Osteocyte (in vitro differentiated cells): ENCODE measurements around the gene SNX7. TPM values are rescaled to one million over a fixed set of nuclear protein-coding genes. Genes with fewer than 3 reads are reported as not detected.

Experiments
- DNase-seq: peaks from one replicate; pipeline ENCODE4 v3.0.0; 2021; ENCODE audit warnings: mixed read lengths; ENCODE audit not compliant: unreplicated experiment; ENCODE audit errors: extremely low spot score
- H3K27ac Mint-ChIP-seq: one replicate; pipeline ENCODE4 v1.8.0; 2021; ENCODE audit warnings: mild to moderate bottlenecking, mixed read lengths; ENCODE audit not compliant: unreplicated experiment
- H3K27me3 Mint-ChIP-seq: one replicate; pipeline ENCODE4 v1.8.0; 2021; ENCODE audit warnings: mixed read lengths; ENCODE audit not compliant: unreplicated experiment
- H3K36me3 Mint-ChIP-seq: one replicate; pipeline ENCODE4 v1.8.0; 2021; ENCODE audit warnings: mixed read lengths; ENCODE audit not compliant: unreplicated experiment
- H3K4me1 Mint-ChIP-seq: one replicate; pipeline ENCODE4 v1.8.0; 2021; ENCODE audit warnings: mixed read lengths; ENCODE audit not compliant: unreplicated experiment
- H3K4me3 Mint-ChIP-seq: one replicate; pipeline ENCODE4 v1.8.0; 2021; ENCODE audit warnings: mild to moderate bottlenecking, moderate library complexity, mixed read lengths; ENCODE audit not compliant: unreplicated experiment
- H3K9me3 Mint-ChIP-seq: one replicate; pipeline ENCODE4 v1.8.0; 2021; ENCODE audit warnings: mixed read lengths; ENCODE audit not compliant: unreplicated experiment
- total RNA-seq: library from RNA; stranded (reverse); gene quantifications from 2 replicates; pipeline ENCODE4 v1.2.1, GENCODE V29; 2021
- TF ChIP-seq, protein P1 (sequence below): fragments of 200-600 bp; sonication (generic); IDR thresholded peaks from 2 replicates; pipeline ENCODE4 v1.5.0; 2021; ENCODE audit warnings: antibody characterized with exemption, mild to moderate bottlenecking, moderate library complexity

The SNX7 gene
- total RNA-seq, 1 donor from 2014 or later, result 41.7 TPM

DNA sequence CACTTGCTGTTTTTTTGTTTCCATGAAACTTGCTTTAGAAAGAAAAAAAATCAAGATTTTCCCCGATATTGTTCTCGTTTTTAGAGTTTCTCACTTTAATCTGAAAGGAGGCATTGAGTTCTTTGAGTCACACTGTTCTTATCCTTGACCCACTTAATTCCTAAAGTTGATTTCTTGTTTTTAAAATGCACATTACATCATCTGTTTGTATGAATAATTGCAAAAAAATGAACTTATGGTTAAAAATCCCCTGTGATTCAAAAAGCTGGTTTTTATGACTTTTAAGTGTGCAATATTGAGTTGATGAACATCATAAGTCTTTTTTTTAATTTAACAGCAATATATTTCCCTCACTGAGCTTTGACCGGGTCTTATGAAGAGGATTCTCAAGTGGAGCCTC is 131.6 kb downstream of the SNX7 start:
- Mint-ChIP-seq H3K27me3 (peaks cover 61% of the 10 kb centered on the region), H3K4me1 (no peaks in the 10 kb centered on the region), H3K4me3 (no peak overlapping the region), H3K36me3 (no peaks in the 10 kb centered on the region), H3K9me3 (no peaks in the 10 kb centered on the region), H3K27ac (no peak overlapping the region)
- TF ChIP-seq, protein P1, sequence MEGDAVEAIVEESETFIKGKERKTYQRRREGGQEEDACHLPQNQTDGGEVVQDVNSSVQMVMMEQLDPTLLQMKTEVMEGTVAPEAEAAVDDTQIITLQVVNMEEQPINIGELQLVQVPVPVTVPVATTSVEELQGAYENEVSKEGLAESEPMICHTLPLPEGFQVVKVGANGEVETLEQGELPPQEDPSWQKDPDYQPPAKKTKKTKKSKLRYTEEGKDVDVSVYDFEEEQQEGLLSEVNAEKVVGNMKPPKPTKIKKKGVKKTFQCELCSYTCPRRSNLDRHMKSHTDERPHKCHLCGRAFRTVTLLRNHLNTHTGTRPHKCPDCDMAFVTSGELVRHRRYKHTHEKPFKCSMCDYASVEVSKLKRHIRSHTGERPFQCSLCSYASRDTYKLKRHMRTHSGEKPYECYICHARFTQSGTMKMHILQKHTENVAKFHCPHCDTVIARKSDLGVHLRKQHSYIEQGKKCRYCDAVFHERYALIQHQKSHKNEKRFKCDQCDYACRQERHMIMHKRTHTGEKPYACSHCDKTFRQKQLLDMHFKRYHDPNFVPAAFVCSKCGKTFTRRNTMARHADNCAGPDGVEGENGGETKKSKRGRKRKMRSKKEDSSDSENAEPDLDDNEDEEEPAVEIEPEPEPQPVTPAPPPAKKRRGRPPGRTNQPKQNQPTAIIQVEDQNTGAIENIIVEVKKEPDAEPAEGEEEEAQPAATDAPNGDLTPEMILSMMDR, result no peak
- no peak for DNase-seq

DNA sequence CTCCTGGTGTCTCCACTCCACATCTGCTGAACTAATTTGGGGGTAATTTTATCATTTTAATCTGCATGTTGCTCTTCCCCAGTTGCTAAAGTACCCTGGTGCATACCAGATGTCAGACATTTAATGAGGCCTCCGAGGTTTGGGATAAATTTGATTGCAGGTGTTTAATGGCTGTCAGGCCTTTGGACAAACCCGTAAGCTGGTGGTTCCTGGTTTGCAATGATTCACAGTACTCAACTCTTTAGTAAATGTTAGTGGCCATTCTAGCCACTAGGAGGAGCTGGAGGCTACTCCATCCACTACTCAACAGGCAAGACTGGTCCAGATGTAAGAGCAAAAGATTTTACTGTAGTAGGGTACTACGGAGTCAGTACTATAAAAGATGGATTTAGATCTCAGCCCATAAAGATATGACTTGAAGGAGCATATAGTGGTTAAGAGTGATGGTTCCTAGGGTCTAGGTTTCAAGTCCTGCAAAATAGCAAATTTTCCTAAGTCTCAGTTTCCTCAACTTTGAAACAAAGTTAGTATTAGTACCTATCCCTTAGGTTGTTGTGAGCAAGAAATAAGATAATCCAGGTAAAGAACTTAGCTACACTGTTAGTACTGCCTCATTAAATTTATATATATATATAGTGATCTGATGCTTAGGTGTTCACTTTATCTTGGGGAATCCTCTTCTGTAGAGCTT is 132.8 kb downstream of the SNX7 start:
- H3K36me3 Mint-ChIP-seq, result no peaks in the 10 kb centered on the region
- H3K27me3 Mint-ChIP-seq, result peaks cover 57% of the 10 kb centered on the region
- H3K9me3 Mint-ChIP-seq, result no peaks in the 10 kb centered on the region
- no peaks in the 10 kb centered on the region for H3K4me1 Mint-ChIP-seq
- TF ChIP-seq, protein P1, result peak; percentile 81
- no peak overlapping the region for H3K27ac Mint-ChIP-seq
- H3K4me3 Mint-ChIP-seq, result no peak overlapping the region
- DNase-seq, result no peak

GRCh38 chr1:98796049-98796448 is 134.5 kb downstream of the SNX7 start:
- H3K9me3 Mint-ChIP-seq, result no peaks in the 10 kb centered on the region
- no peaks in the 10 kb centered on the region for H3K4me1 Mint-ChIP-seq
- H3K4me3 Mint-ChIP-seq, result no peak overlapping the region
- no peak overlapping the region for H3K27ac Mint-ChIP-seq
- DNase-seq, result no peak
- H3K27me3 Mint-ChIP-seq, result peaks cover 52% of the 10 kb centered on the region
- H3K36me3 Mint-ChIP-seq, result no peaks in the 10 kb centered on the region
- TF ChIP-seq, protein P1, result no peak

GRCh38 chr1:98797506-98797905 is 136.0 kb downstream of the SNX7 start:
- H3K4me1 Mint-ChIP-seq, result no peaks in the 10 kb centered on the region
- peaks cover 46% of the 10 kb centered on the region for H3K27me3 Mint-ChIP-seq
- no peak overlapping the region for H3K4me3 Mint-ChIP-seq
- no peaks in the 10 kb centered on the region for H3K36me3 Mint-ChIP-seq
- TF ChIP-seq, protein P1, result no peak
- H3K27ac Mint-ChIP-seq, result no peak overlapping the region
- no peaks in the 10 kb centered on the region for H3K9me3 Mint-ChIP-seq
- DNase-seq, result no peak
